NB4 (cell line): Measurements from ENCODE around the gene TOX3.
A peak's percentile ranks its signal among the peaks of the same experiment; 100 is the strongest.

Experiments
- DNase-seq: peaks from one replicate; pipeline ENCODE4 v3.0.0; 2010; ENCODE audit warnings: low read depth
- H3K4me3 ChIP-seq: one replicate; pipeline ENCODE4 v1.5.1; 2011; ENCODE audit warnings: mild to moderate bottlenecking, low read depth, low read length, moderate library complexity
- MYC ChIP-seq: IDR thresholded peaks from 2 replicates; pipeline ENCODE4 v1.6.1; 2011; ENCODE audit warnings: low read depth, low read length
- POLR2A ChIP-seq: IDR thresholded peaks from 2 replicates; pipeline ENCODE4 v1.6.1; 2011; ENCODE audit warnings: mild to moderate bottlenecking; ENCODE audit not compliant: insufficient read length; ENCODE audit errors: extremely low read depth
- TF ChIP-seq, protein P1 (sequence below): IDR thresholded peaks from 2 replicates; pipeline ENCODE4 v1.6.1; 2011; ENCODE audit warnings: low read depth, low read length
- TF ChIP-seq, protein P2 (sequence below): IDR thresholded peaks from one replicate; pipeline ENCODE4 v1.5.1; 2012; ENCODE audit warnings: low read depth, low read length

Gene TOX3

DNA sequence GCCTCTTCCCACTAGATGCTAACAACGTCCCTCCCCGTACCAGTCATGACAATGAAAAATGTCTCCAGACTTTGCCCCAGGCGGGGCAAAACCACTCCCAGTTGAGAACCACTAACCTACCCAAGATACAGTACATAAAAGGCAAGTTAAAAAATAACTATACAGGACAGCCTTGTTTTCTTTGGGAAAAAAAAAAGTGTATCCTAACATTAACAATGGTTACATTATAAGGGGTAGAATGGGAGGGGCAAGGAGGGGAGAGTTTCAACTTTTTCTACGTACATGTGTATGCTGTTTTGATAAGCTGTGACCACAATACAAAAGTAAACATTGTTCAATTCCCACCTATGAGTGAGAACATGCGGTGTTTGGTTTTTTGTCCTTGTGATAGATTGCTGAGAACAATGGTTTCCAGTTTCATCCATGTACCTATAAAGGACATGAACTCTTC is 94.9 kb downstream of the TOX3 start:
- no peak for DNase-seq
- no peak overlapping the region for H3K4me3 ChIP-seq
- TF ChIP-seq MYC = no peak
- TF ChIP-seq, protein P1, sequence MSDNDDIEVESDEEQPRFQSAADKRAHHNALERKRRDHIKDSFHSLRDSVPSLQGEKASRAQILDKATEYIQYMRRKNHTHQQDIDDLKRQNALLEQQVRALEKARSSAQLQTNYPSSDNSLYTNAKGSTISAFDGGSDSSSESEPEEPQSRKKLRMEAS = no peak
- TF ChIP-seq POLR2A = no peak
- TF ChIP-seq, protein P2, sequence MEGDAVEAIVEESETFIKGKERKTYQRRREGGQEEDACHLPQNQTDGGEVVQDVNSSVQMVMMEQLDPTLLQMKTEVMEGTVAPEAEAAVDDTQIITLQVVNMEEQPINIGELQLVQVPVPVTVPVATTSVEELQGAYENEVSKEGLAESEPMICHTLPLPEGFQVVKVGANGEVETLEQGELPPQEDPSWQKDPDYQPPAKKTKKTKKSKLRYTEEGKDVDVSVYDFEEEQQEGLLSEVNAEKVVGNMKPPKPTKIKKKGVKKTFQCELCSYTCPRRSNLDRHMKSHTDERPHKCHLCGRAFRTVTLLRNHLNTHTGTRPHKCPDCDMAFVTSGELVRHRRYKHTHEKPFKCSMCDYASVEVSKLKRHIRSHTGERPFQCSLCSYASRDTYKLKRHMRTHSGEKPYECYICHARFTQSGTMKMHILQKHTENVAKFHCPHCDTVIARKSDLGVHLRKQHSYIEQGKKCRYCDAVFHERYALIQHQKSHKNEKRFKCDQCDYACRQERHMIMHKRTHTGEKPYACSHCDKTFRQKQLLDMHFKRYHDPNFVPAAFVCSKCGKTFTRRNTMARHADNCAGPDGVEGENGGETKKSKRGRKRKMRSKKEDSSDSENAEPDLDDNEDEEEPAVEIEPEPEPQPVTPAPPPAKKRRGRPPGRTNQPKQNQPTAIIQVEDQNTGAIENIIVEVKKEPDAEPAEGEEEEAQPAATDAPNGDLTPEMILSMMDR = no peak

DNA sequence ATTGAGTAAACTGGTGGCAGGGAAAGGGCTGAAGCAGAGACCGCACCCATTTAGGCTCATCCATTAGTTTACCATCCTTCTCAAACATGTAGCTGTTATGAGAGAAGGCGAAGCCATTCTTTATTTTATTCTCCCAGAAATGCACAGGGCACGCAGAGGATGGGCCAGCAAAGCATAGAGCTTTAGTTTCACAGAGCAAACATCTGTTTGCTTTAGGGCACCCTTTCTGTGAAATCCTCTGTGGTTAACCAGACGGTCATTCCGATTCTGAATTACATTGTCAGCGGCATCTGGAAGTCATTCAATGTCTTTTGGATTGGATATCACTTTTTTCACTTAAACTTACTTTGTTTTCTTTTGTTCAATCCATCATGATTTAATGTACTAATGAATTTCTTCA is 96.0 kb downstream of the TOX3 start:
- H3K4me3 ChIP-seq = no peak overlapping the region
- no peak for DNase-seq
- TF ChIP-seq, protein P2 = no peak

DNA sequence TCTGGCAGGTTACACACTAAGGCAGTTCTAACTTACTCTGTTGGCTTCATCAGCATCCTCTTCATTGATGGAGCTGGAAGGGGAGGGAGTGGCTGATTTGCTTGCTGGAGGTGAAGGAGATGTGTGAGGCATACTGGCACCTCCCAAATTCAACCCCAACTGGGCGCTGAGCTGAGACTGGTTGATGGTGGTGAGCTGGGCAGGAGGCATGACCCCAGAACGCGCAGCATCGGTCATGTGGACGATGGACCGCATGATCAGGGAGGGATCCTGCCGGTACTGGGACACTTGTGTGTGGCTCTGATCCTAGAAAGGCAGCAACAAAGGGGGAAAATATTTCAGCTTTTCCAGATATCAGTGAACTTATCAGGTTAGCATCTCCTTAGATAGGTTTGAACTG is 96.7 kb downstream of the TOX3 start:
- TF ChIP-seq, protein P2 = no peak
- no peak for TF ChIP-seq POLR2A
- H3K4me3 ChIP-seq = no peak overlapping the region
- DNase-seq = no peak

DNA sequence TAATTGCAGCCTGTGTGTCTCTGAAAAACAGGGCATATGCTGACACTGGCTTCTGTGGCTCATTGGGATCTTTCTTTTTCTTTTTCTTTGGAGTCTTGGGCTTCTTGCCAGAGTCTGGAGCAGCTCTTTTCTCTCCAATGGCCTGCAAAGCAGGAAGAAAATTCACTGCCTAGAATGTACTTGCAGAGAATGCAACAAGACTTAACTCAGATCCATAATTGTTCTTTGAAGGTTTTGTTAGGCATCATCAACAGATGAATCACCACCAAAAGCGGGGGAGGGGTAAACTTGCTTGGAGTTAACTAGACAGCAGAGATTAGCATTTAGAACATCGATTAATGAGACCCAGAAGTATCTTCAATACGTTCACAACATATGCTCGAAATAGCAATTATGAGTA is 100.9 kb downstream of the TOX3 start:
- TF ChIP-seq, protein P2 = no peak
- TF ChIP-seq, protein P1 = no peak
- TF ChIP-seq POLR2A (no peak), MYC (no peak)
- DNase-seq = peak; percentile 2
- H3K4me3 ChIP-seq = no peak overlapping the region

DNA sequence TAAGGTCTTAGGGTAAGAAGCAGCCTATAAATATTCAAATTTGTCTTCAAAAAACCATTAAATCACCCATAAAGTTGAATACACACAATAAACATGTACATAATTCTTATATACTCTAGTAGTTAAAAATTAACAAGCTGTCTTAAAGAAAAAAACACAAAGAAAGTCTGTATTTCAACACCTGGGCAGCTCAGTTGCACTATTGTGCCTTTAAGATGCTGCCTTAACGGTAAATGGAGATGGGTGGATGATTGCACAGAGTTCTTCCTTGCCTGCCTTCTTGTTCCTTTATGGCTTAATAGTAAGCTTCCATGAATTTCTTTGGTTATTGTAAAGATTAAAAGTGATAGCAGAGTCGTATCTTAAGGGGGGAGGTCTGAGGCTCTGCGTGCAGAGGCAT is 105.1 kb downstream of the TOX3 start:
- H3K4me3 ChIP-seq = no peak overlapping the region
- DNase-seq = no peak

DNA sequence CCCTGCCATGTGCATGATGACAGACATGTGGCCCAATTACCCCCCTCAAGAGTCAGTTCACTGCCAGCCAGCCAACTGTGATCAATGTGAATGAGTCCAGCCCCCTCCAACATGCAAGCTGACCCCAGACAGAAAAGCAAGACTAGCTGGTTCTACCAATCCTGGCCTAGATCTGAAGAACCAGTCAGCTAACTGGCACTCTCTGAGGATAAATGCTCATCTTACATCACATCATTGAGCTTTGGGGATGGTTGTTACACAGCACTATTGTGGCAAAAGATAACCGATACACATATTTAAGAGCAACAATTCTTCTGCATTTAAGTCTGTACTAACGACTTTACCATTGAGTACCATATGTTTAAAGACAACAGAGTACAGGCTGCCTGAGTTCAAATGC is 106.7 kb downstream of the TOX3 start:
- DNase-seq = no peak
- no peak overlapping the region for H3K4me3 ChIP-seq
- no peak for TF ChIP-seq MYC
- TF ChIP-seq, protein P2 = no peak
- no peak for TF ChIP-seq POLR2A
- TF ChIP-seq, protein P1 = no peak

More for the DNA sequence above, 105.1 kb downstream of the TOX3 start:
- TF ChIP-seq, protein P1 = no peak
- TF ChIP-seq, protein P2 = no peak
- no peak for TF ChIP-seq POLR2A
- TF ChIP-seq MYC = no peak
